HCT116 (cell line): Measurements from ENCODE around the gene ELP5.

ENCODE experiments used
- CTCF ChIP-seq, 3 experiments: fragments of 200-600 bp in 1 of 3; sonication (generic) in 1 of 3; IDR thresholded peaks in 2 of 3; conservative IDR thresholded peaks in 1 of 3; 2 replicates each; pipeline ENCODE4 v1.5.1; 2012 to 2017; ENCODE audit warnings: low read depth in 2 of 3, low read length in 2 of 3, antibody characterized with exemption in 1 of 3, borderline replicate concordance in 1 of 3, control low read depth in 1 of 3, mild to moderate bottlenecking in 1 of 3, mixed read lengths in 1 of 3, mixed run types in 1 of 3, moderate library complexity in 1 of 3; ENCODE audit not compliant: insufficient read depth in 1 of 3
- EZH2 ChIP-seq: fragments of 200-600 bp; sonication (generic); IDR thresholded peaks from 2 replicates; pipeline ENCODE4 v1.6.1; 2017; ENCODE audit warnings: antibody characterized with exemption, mixed run types
- FOSL1 ChIP-seq: IDR thresholded peaks from 2 replicates; pipeline ENCODE4 v1.6.1; 2012; ENCODE audit warnings: low read depth
- JUND ChIP-seq: IDR thresholded peaks from 2 replicates; pipeline ENCODE4 v1.6.1; 2012
- MAX ChIP-seq: IDR thresholded peaks from 2 replicates; pipeline ENCODE4 v1.6.1; 2012
- POLR2A ChIP-seq: IDR thresholded peaks from 2 replicates; pipeline ENCODE4 v1.7.0; 2011; ENCODE audit warnings: borderline replicate concordance; ENCODE audit not compliant: insufficient read depth, insufficient read length; ENCODE audit errors: extremely low read depth
- POLR2AphosphoS5 ChIP-seq: IDR thresholded peaks from 2 replicates; pipeline ENCODE4 v1.6.1; 2011; ENCODE audit warnings: mild to moderate bottlenecking, low read depth, low read length, moderate library complexity
- RAD21 ChIP-seq: IDR thresholded peaks from 2 replicates; pipeline ENCODE4 v1.6.1; 2012; ENCODE audit warnings: low read depth, mild to moderate bottlenecking
- REST ChIP-seq: IDR thresholded peaks from 2 replicates; pipeline ENCODE4 v1.6.1; 2012; ENCODE audit warnings: low read depth
- SIN3A ChIP-seq: IDR thresholded peaks from 2 replicates; pipeline ENCODE4 v1.6.1; 2012; ENCODE audit warnings: low read depth
- SP1 ChIP-seq: IDR thresholded peaks from 2 replicates; pipeline ENCODE4 v1.6.1; 2012; ENCODE audit warnings: low read depth
- TCF7L2 ChIP-seq: IDR thresholded peaks from 2 replicates; pipeline ENCODE4 v1.7.0; 2011; ENCODE audit warnings: borderline replicate concordance, inconsistent platforms; ENCODE audit not compliant: insufficient read depth, insufficient read length; ENCODE audit errors: extremely low read depth
- YY1 ChIP-seq: IDR thresholded peaks from 2 replicates; pipeline ENCODE4 v1.6.1; 2011; ENCODE audit warnings: low read length, low read depth, moderate library complexity, mild to moderate bottlenecking; ENCODE audit not compliant: insufficient replicate concordance; ENCODE audit errors: extremely low read depth
- ZNF274 ChIP-seq: fragments of 200-500 bp; sonication (Bioruptor generic); IDR thresholded peaks from 2 replicates; pipeline ENCODE4 v1.6.1; 2014; ENCODE audit warnings: mild to moderate bottlenecking, low read depth, low read length, inconsistent platforms

- TF ChIP-seq POLR2A (no peak), CTCF (IDR thresholded peaks at IDR 0.05 in 2 of 3, conservative IDR thresholded peaks at IDR 0.05 in 1 of 3; ENCODE audit: borderline replicate concordance in 1 of 3, insufficient read depth in 1 of 3, low read depth in 2 of 3, low read length in 2 of 3) (no peak), RAD21 (no peak), EZH2 (no peak), SIN3A (no peak), POLR2AphosphoS5 (no peak), JUND (no peak), REST (no peak), ZNF274 (no peak), MAX (no peak), YY1 (no peak), SP1 (no peak), TCF7L2 (no peak), FOSL1 (no peak)
These were observed 27.9 kb upstream of the ELP5 start for GRCh38 chr17:7224110-7224509.
